Activated CD4-positive, alpha-beta T cell treated with anti-CD3 and anti-CD28 coated beads, Interleukin-2, Interleukin-6, amounts not matched to agents 100 ng/mL and 50 ng/mL, durations not matched to agents 16 hours and 8 hours (primary cell): ENCODE measurements around the gene CRPPA.

Experiments used
- DNase-seq: peaks from one replicate; pipeline ENCODE4 v3.0.0-alpha.2; 2020

CRPPA gene

DNA sequence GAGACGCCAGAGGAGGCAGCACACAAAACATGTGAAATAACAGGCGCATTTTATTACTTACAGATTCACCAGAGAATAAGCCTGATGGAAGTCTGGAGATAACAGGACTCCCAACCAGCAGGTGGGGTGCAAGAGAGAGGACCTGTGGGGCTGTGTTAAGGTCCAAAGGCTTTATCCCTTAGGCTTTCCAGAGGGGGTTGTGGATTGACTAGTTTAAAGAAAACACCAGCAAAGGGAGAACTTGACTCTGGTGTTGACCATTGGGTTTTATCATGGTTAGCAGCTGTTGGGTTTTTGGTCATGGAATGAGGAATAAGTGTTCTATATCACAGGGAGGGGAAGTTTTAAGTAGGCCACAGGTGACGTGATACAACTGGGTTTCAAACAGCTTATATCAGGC is 1.6 kb upstream of the CRPPA start:
- DNase-seq: no peak

- no peak for DNase-seq
Observed at GRCh38 chr7:16422103-16422435, 731 bp upstream of the CRPPA start.

DNA sequence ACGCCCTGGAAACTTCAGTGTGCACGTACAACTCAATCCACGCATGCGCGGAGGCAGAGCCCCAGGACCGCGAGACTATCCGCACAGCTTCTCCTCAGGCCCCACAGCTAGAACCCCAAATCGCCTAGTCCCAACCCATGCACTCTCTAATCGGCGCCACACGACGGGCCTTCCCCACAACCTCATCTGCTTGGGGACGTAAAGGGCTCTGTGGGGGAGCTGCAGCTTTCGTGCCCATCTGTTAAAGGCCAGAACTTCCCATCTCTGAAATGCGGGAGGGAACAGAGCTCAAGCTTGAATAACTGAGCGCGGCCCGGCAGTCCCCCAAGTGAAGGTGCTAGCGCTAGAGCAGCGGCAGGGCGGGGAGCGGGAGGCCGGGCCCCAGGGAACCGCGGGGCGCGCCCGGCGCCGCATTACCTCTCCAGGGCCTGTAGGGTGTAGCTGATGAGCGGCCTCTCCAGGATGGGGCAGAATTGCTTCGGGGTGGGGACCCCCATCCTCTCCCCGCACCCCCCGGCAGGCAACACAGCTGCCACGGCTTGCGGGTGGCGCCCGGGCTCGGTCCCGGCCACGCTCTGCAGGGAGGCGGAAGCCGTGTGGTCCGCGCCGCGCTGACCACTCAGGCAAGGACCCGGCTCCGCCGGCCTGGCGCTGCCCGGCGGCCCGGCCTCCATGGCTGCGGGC is 547 bp downstream of the CRPPA start:
- DNase-seq: peak; percentile 85

- no peak for DNase-seq
Observed at GRCh38 chr7:16420329-16420648, 1.0 kb downstream of the CRPPA start.

- no peak for DNase-seq
Observed at GRCh38 chr7:16419859-16420258, 1.5 kb downstream of the CRPPA start.

GRCh38 chr7:16419126-16419525 is 2.2 kb downstream of the CRPPA start:
- no peak for DNase-seq

DNA sequence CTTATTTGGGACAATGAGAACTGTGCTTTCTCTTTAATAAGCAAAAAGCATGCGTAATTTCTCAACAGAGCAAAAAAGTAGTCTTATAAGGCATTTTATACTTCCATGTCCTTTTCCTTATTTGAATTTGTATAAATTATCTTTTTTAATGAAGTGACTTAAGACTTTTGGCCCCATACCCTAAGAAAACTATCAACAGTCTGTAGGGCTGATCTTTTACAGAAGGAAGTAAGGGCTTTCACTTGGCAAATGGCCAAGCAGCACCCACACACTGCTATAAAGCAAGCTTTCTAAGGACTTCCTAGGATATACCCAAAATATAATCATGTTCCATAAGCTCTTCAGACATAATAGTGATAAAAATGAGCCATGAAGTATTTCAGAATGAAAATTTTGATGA is 3.4 kb downstream of the CRPPA start:
- no peak for DNase-seq

- DNase-seq: no peak
Observed at GRCh38 chr7:16416289-16417282, 4.8 kb downstream of the CRPPA start.

- DNase-seq: no peak
Observed at GRCh38 chr7:16412274-16413254, 8.8 kb downstream of the CRPPA start.

DNA sequence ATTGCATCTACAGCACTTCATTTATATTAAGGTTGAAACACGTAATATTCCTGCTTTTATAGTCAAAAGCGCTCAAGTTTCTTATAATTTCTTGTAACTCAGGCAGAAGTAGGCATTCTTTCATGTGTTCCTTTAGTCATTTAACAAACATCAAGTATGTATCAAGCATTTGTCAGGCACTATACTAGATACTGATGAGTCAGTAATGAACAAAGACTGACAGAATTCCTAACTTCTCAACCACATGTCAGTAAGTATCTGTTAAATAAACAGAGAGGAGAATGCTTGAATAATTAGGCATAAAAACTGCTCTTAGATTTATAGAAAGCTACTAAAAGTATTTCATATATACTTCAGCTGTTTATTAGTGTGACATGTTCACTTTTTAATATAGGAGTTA is 9.9 kb downstream of the CRPPA start:
- DNase-seq: no peak

DNA sequence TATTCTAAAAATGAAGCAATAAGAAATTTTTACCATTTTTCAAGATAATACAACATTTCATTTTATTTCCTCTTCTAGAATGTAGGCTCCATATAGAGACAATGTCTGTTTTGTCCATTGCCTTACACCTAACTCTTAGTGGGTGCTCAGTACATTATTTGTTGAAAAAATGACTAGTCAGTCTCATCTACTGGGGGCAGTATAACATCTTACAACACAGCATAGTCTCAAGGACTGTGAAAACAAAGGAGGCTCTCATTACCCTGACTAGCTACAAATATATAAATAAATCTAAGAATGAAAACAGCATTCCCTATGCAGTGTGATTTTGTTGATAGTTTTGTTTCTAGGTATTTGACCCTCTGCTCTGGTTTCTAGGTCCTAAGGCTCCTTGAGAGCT is 11.6 kb downstream of the CRPPA start:
- DNase-seq: no peak

- DNase-seq: no peak
Observed at GRCh38 chr7:16404636-16405035, 16.7 kb downstream of the CRPPA start.

DNA sequence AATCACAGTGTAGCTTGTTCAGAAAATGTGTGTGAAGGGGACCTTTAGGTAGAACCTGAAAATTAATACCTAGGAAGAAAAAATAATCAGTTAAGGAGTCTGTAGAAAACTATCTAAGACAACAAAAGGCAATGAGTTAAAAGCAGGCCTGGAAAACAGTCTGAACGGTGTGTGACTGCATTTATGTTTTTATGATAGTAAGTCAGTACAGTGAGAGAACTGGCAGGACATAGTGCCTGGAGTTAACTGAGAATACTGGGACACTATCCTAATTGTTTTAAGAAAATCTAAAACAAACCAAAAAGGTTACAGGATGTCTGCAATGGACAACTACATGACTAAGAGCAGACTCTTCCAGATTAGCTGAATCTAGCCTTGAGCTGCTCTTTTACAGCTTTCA is 17.9 kb downstream of the CRPPA start:
- DNase-seq: no peak

DNA sequence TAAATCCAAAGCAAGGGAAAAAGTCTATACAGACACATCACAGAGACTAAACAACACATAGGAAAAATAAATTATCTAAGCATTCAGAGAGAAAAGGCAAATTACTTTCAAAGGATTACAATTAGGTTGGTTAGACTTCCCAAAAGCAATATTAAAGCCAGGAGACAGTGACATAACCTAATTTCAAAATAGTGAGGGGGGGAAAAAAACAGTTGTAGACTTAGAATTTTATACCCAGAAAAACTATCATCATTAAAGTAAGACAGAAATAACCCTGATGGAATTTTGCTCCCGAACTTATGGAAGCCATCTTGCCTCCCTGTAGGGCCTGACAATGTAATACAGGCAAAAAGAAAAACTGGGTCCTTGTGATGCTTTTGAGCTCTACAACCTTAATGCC is 18.4 kb downstream of the CRPPA start:
- no peak for DNase-seq

GRCh38 chr7:16402091-16402490 is 19.2 kb downstream of the CRPPA start:
- no peak for DNase-seq

- DNase-seq: no peak
Observed at GRCh38 chr7:16400893-16401275, 20.5 kb downstream of the CRPPA start.

DNA sequence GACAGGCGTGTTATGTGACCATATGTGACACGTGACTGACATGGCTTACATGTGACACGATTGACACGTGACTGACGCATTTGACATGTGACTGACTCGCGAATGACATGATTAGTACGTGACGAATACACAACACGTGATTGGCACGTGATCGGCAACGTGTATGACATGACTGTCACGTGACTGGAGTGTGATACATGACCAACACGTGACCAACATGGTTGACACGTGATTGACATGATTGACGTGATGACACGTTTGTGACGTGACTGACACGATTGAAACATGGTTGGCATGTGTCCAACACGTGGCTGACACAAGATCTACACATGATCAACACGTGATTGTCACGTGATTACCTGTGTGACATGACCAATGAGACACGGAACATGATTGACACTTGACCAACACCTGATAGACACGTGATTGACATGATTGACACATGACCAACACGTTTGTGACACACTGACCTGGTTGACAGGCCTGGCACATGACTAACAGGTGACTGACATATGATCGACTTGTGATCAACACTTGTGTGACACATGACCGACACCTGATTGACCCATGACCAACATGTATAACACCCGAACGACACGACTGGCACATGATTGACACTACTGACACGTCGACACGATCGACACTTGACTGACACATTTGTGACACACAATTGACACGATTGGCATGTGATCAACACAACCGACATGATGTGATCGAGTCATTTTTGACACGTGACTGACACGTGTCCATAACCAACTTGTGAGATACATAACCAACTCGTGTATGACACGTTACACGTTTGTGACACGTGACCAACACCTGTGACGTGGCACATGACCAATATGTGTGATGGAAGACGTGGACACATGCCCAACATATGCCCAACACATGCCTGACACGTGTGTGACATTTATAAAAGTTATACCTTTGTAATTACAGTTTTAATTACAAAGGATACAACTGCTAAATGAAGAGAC is 21.1 kb downstream of the CRPPA start:
- no peak for DNase-seq

- DNase-seq: no peak
Observed at GRCh38 chr7:16399265-16399831, 22.0 kb downstream of the CRPPA start.

GRCh38 chr7:16398146-16399017 is 23.0 kb downstream of the CRPPA start:
- no peak for DNase-seq

GRCh38 chr7:16397501-16398145 is 23.7 kb downstream of the CRPPA start:
- DNase-seq: no peak
